ENCODE measurements around the gene ST6GAL1.
A peak's percentile ranks its signal among the peaks of the same experiment; 100 is the strongest.

Gene ST6GAL1

DNA sequence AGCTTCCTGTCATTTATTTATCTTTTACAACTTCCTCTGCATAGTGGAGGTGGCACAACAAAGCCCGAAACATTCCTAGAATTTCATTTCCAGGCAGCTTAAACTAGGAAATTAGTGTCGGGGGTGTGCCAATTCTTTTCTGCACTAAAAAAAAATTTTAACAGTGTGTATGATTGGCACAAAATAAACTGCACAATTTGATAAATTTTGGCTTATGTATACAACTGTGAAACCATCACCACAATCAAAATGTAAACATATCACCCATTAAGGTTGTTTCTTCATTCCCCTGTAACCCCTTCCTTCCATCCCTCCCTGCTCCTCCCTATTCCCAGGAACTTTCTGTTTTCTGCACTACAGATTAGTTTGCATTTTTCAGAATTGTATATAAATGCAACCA lies 154.3 kb downstream of the ST6GAL1 start:
- DNase-seq = no peak

DNA sequence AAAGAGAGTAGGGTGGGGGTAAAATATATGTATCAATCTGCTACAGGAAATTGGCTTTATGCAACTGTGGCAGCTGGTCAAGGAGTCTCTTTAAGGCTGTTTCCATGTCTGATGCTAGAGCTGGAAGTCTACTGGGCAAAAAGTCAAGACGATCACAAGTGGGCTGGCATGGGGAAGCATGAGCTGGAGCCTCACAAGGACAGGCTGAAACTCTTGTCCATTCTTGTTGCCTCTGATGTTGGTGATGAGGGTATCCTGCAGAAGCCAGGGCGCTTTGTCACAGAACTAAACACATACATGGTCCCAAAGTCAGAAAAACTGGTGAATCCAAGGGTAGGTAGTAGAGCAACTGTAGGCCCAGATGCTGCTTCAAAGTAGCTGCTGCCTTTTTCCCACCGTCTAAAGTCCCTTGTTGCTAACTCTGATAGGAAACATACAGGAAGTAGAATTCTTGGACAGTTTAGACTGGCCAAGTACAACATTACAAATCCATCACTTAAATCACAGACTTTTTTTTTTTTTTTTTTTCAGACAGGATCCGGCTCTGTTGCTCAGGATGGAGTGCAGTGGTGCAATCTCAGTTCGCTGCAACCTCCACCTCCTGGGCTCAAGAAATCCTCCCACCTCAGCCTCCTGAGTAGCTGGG lies 154.8 kb downstream of the ST6GAL1 start:
- no peak for DNase-seq

DNA sequence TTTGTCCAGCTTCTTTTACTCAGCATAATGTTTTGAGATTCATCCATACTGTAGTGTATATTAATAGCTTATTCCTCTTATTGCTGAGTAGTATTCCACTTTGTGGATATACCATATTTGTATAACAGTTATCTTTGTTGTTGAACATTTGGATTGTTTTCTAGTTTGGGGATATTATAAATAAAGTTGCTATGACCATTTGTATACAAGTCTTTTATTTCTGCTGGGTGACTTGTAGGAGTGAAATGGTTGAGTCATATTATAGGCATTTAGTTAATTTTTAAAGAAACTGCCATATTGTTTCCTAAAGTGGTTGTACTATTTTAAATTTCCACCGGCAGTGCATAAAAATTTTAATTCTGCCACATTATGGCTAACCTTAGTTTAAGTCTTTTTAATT lies 155.6 kb downstream of the ST6GAL1 start:
- no peak for DNase-seq

DNA sequence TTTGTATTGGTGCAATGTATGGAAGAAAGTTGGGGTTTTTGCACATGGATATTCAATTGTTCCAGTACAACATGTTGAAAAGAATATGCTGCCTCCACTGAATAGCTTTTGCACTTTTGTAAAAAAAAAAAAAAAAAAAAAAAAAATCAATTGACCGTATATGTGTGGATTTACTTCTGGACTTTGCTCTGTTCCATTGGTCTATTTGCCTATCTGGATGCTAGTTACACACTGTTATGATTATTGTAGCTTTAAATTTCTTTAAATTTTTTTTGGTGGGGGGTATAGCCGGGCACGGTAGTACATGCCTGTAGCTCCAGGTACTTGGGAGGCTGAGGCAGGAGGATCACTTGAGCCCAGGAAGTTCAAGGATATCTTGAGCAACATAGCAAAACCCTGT lies 156.5 kb downstream of the ST6GAL1 start:
- no peak for DNase-seq

DNA sequence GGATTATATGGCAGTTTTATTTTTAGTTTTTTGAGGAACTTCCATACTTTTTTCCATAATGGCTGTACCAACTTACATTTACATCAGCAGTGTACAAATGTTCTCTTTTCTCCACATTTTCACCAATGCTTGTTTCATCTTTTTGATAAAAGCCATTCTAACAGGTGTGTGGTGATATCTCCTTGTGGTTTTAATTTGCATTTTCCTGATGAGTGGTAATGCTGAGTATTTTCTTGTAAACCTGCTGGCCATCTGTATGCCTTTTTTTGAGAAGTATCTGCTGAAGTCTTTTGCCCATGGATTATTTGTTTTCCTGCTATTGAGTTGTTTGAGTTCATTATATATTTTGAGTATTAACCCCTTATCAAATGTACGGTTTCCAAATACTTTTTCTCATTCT lies 158.4 kb downstream of the ST6GAL1 start:
- no peak for DNase-seq

DNA sequence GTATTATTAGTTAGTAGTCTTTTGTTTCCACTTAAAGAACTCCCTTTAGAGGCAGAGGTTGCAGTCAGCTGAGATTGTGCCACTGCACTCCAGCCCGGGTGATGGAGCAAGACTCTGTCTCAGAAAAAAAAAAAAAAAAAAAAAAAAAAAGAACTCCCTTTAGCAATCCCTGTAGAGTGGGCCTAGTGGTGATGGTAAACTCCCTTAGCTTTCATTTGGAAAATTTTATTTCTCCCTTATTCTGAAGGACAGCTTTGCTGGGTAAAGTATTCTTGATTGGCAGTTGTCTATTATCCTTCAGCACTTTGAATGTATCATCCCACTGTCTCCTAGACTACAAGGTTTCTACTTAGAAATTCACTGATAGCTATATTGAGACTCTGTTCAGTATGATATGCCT lies 163.0 kb downstream of the ST6GAL1 start:
- peak; percentile 10 for DNase-seq

DNA sequence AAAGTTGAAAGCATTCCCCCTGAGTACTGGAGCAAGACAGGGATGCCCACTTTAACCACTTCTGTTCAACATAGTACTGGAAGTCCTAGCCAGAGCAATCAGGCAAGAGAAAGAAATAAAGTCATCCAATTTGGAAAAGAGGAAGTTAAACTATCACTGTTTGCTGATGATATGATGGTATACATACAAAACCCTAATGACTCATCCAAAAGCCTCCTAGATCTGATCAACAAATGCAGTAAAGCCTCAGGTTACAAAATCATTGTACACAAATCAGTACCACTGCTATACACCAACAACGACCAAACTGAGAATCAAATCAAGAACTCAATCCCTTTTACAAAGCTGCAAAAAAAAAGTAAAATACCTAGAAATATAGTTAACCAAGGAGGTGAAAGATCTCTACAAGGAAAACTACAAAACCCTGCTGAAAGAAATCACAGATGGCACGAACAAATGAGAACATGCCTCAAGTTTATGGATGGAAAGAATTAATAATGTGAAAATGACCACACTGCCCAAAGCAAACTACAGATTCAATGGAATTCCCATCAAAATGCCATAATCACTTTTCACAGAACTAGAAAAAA lies 168.7 kb downstream of the ST6GAL1 start:
- peak; percentile 56 for DNase-seq

DNA sequence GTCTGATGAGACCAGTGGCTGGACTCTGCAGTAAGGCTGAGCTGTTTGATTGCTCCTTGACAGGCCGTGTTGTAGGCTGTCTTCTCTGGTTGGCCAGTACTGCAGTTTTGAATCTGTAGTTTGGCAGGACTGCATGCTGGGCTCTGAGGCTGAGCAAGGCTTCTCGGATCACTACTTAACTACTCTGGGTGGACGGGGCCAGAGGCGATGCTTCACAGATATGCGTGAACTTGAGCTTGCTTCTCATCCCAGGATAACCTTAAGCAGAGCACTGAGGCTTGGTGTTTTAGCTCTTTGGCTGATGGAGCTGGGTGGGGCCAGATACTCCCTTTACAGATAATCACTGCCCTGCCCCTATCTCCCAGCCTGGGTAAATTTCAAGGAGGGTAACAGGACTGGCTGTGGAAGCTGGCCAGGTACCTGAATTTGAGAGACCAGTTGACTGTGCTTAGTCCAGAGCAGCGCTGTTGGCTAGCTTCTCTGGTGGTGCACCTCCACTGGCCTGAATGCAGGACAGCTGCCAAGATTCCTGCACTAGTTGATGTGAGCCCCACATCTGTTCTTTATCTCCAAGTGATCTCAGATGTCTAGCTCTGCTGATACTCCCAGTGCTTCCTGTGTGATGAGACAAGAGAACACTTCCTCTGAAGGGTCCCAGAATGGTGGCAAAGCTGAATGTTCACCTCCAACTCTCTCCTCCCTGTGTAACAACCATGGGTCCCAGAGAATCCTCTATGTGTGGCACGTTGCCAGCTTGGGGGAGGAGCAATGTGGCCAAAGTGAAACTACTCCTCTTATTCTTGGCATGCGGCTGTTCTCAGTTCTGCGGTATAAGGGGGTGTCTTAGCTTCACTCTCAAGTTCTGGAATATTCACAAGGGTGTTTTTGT lies 171.1 kb downstream of the ST6GAL1 start:
- DNase-seq = peak; percentile 58

DNA sequence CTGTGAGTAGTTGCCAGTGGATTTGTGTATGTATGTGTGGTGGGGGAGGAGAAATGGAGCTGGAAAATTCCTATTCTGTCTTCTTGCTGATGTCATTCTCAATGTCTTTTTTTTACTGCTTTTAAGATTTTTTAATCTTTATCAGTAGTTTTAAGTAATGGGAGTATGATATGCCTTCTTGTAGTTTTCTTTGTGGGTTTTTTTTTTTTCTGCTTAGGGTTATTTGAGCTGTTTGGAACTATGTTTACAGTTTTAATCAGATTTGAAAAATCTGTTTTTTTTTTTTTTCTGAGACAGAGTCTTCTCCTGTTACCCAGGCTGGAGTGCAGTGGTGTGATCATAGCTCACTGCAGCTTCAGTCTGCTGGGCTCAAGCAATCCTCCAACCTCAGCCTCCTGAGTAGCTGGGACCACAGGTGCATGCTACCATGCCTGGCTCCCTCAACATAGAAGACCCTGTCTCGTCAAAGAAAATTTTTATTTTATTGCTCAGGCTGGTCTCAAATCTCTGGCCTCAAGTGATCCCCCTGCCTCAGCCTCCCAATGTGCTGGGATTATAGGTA lies 171.8 kb downstream of the ST6GAL1 start:
- no peak for DNase-seq

DNA sequence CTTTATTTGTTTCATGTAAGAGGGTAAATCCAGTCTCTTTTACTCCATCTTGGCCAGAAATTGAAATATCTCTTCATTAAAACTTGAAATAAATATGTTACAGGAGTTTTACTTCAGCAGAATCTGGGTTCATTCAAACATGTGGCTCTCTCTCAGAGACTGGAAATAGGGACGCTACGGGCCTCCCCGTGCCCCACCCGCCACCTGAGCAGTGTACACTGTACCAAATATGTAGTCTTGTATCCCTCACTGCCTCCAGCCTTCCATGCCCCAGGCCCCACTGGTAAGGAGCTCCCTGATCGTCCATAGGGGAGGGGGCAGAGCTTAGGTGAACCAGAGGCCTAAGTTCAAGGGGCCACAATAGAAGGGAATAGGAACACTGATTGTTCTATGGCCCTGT lies 172.9 kb downstream of the ST6GAL1 start:
- no peak for DNase-seq

DNA sequence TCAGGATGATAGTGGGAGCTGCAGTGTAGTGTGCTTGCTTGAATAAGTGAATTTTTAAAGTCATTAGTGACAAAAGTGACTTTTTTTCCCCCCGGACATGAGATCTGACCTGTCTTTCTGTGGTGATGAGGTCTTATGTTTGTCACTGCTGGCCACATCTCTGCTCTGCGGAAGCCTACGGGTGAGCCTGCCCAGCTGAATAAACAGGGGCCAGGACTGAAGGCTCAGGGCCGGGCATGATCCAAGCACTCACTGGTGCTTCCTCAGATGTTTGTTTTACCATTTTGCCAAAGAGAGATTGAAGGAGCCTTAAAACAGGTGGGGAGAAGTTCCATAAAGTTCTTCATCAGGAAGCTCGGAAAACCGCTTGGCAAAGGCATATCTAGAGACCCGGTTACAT lies 174.0 kb downstream of the ST6GAL1 start:
- no peak for DNase-seq

DNA sequence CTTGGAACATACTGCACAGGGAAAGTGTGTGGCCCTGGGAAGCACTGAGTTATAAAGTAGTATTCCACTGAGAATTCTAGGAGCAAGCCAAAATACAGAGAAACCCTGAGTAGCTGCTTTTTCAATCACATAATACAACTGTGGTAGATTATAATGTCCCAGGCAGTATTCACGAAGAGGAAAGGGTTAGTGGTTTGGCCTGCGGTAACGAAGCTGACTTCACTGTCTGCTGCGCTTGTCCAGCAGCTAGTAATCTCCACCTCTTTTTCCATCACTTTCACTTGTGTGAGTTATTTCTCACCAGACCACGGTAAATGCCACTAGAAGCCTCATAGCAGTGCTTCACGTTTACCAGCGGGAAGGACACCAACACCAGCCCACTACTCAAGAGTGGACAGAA lies 174.6 kb downstream of the ST6GAL1 start:
- DNase-seq = no peak

DNA sequence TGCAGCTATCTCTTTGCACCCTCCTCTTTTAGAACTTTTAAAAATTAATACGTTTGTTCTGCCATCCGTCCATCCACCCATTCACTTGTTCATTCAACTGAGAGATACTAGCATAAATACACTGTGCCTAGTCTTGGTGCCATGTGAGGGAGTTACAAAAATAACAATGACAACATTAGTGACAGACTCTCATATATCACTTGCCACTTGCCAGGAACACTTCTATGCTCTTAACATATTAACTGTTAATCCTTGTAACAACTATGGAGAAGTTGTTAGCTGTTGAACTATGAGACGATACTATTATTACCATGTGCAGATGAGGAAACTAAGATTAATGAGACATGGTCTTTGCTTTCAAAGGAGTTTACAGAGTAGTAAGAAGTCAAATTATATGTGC lies 175.4 kb downstream of the ST6GAL1 start:
- no peak for DNase-seq

DNA sequence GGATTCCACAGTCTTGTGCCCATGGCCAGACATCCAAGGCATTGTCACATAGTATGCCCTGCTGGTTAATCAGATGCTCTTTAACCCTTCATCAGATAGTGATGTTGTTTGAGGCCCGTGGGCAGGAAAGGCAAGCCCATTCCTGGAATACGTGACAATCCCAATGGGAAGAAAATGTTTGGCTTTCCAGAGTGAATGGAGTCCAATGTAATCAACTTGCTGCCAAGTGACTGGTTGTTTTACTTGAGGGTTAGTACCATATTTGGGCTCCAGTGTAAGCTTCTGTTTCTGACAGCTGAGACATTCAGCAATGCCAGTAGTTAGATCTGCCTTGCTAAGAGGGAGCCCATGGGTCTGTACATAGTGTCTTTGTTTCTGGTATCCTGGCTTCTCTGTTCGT lies 177.7 kb downstream of the ST6GAL1 start:
- DNase-seq = no peak

DNA sequence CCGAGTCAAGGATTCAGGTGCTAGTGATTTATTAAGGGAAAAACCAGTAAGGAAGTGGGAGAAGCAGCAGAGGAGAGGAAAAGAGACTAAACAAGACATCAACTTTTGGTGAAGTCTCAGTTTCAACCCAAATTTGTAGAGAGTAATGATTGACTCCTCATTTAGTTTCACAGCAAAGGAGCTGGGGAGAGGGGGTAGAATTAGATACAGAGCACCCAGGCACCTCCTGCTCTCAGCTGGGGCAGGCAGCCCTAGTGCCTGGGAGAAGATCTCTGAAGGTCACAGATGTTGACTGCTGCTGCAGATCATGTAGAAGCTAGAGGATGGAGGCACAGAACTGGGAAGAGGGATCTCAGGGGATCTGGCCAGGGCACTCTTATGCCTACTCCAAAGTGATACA lies 179.8 kb downstream of the ST6GAL1 start:
- no peak for DNase-seq

DNA sequence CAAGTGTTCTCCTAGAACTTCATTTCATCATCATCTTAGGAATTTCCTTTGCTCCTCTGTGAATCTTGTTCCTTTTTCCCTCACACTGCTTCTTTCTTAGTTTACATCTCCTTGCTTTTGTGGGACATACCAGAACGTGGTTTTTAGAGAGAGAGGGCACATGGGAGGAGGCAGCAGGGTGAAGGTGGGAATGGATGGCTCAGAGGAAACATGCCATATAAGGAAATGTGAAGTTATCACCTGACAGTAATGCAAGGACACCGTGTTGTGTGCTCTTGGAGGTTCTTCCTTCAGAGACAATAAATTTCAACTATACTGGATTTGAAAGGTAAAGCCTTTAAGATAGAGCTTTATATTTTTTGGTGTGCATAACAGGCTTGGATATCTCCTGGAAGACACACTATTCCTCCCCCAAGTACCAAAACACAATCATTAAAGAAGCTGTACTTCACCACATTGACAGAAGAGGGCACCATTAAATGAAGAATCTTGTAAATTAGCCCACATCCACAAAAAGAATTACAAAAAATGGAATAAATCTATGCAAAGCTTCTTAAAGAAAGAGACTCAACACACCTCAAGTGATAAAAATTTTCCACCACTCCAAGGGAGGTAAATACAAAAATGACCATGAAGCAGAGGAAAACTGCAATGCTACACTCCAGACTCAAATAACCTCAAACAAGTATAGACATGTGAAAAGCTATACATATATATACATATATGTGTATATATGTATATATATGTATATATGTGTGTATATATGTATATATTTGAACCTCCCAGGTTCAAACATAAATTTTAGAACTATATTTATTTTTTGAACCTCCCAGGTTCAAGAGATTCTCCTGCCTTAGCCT lies 182.8 kb downstream of the ST6GAL1 start:
- peak; percentile 17 for DNase-seq

DNA sequence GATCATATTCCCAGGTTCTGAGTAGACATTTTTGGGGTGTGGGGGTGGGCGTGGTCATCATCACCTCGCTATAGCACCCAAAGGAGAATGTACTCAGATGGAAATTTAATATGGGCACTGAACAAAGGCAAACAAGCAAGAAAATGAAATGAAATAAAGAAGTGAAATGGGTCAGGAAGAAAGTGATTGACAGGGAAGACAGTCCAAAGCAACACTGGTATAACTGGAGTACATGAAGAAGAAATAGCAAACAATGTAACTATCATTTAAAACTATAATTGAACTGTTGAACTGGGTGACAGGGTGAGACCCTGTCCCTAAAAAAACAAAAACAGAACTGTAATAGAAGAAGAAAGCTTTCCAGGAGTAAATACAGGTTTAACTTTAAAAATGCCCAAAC lies 184.2 kb downstream of the ST6GAL1 start:
- DNase-seq = no peak

DNA sequence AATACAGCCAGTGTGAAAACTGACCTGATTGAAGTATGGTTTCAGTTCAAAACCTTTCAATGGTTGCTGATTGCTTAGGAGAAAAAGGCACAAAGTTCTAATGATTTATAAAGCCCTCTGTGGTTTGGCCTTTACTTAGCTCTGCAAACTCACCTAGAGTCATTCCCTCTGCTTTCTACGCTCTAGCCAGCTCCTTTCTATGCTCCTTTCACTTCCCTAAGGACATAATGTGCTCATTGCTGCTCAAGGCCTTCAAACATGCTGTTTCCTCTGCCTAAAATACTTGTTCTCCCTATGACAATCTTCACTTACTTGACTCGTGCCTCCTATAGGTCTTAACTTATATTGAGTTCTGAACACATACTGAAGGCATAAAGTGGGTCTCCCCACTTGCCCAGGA lies 190.0 kb downstream of the ST6GAL1 start:
- DNase-seq = peak; percentile 26

DNA sequence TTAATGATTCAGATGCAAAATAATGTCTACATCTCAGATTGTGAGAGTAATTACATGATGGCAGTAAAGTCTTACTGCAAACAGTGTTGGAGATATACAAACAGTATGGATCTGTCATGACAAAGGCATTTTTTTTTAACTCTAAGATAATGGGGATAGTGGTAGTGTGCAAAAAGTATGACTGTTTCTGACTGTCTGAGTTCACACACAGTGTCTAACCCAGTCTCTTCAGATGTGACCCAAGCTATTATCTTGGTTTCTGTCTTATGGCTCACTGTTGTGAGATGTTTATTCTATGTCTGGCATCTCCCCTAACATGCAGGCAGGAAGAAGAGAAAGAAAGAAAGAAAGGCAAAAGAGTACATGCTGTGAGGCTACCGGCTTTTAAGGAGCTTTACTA lies 191.9 kb downstream of the ST6GAL1 start:
- no peak for DNase-seq

DNA sequence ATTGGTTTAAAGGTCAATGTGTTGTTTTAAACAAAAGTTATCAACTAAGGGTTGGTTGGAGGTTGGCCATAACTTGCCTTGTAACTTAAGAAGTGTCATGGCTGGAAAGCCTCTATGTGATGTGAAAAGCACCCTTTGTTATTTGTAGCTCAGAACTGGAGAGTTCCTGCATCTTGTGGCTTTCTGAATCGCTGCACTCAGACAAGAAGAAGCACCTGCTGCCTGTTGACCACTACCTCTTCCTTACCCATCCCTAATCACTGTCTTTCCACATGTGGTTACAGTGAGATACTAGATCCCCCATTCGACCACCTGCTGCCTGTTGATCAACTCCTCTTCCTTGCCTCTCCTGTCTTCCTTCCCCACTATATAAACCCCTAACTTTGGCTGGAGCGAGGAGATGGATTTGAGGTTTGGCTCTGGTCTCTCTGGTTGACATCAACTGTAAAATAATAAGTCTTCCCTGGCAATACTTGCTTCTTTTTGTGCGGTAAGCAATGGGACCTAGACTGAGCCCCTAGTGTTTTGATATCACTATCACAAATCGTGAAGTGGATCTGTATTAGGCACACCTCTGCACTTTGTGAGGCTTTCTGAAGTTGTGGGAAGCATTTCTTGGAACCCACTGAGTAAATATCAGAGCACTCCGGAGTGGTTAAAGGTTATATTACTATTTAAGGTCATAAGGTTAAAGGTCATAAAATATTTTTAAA lies 195.1 kb downstream of the ST6GAL1 start:
- no peak for DNase-seq

All from inflammatory macrophage treated with lipopolysaccharide for 4 hours (primary cell).